ENCODE results near the gene TMCO4. TPM values are rescaled to one million over a fixed set of nuclear protein-coding genes. Genes with fewer than 3 reads are reported as not detected.

TMCO4 gene
- total and polyA plus RNA-seq, 2 donors (not counting 1 experiment from before 2014, with no cell fraction given), result 21.7 to 31.3 TPM

GRCh38 chr1:19814681-19815503, 15.2 kb upstream of the TMCO4 start, which contains the start of gene RNF186:
Gene RNF186 (minus strand): TSS chr1:19815283. CDS start chr1:19815101, 182 bp downstream.
- TF ChIP-seq EZH2 (IDR thresholded peaks at IDR 0.05; ENCODE audit: borderline replicate concordance, insufficient read depth, low read depth, low read length, poor library complexity, severe bottlenecking), result no peak
- no peak for TF ChIP-seq CTCF (IDR thresholded peaks at IDR 0.05)
- no peak within 1 kb of the TSS for H3K4me3 Mint-ChIP-seq
- Histone ChIP-seq H2AFZ (ENCODE audit: insufficient read depth, low read depth, low read length, poor library complexity, severe bottlenecking) (no peak within 1 kb of the TSS), H3K27me3 (replicated peaks in 1 of 4; ENCODE audit: control extremely low read depth in 1 of 4, control insufficient read depth in 3 of 4, insufficient read depth in 4 of 4, low read length in 3 of 4) (peaks cover 0 to 4% (median 0%) of the 10 kb centered on the region in 4 experiments), H3K4me1 (ENCODE audit: control insufficient read depth in 2 of 2, insufficient read depth in 2 of 2, low read length in 2 of 2) (no peaks in the 10 kb centered on the region), H4K20me1 (ENCODE audit: control insufficient read depth, insufficient read depth, low read length, poor library complexity, severe bottlenecking) (no peaks in the 10 kb centered on the region), H3K4me3 (ENCODE audit: control extremely low read depth in 1 of 5, extremely low read depth in 1 of 5, insufficient read depth in 1 of 5, low read depth in 2 of 5, low read length in 4 of 5) (no peak within 1 kb of the TSS), H3K9me3 (ENCODE audit: control extremely low read depth in 1 of 3, control insufficient read depth in 2 of 3, insufficient read depth in 1 of 3, low read length in 2 of 3) (no peaks in the 10 kb centered on the region), H3K4me2 (replicated peaks; ENCODE audit: low read depth, low read length, poor library complexity, severe bottlenecking) (no peak within 1 kb of the TSS), H3K9ac (ENCODE audit: low read length) (no peak within 1 kb of the TSS), H3K79me2 (ENCODE audit: control insufficient read depth, insufficient read depth, low read length) (no peaks in the 10 kb centered on the region), H3K36me3 (replicated peaks in 1 of 2; ENCODE audit: control extremely low read depth in 1 of 2, control insufficient read depth in 1 of 2, extremely low read depth in 1 of 2, insufficient read depth in 2 of 2, low read length in 1 of 2) (no peaks in the 10 kb centered on the region), H3K27ac (ENCODE audit: low read length in 2 of 2) (no peak within 1 kb of the TSS)
- DNase-seq (no peak), ATAC-seq (ENCODE audit: low read depth) (no peak)
- H3K4me1 Mint-ChIP-seq, result no peaks in the 10 kb centered on the region
- H3K9me3 Mint-ChIP-seq (ENCODE audit: insufficient read depth), result no peaks in the 10 kb centered on the region
- peaks cover 38% of the 10 kb centered on the region for H3K27me3 Mint-ChIP-seq
- ChIA-PET POLR2A (no interaction called here), CTCF (no interaction called here)
- intact Hi-C loops (cut with micrococcal nuclease), result no loop called here
- H3K27ac Mint-ChIP-seq, result no peak within 1 kb of the TSS
- WGBS (ENCODE audit: insufficient coverage), result 86% methylated on average over 19 of the region's 22 CpGs

DNA sequence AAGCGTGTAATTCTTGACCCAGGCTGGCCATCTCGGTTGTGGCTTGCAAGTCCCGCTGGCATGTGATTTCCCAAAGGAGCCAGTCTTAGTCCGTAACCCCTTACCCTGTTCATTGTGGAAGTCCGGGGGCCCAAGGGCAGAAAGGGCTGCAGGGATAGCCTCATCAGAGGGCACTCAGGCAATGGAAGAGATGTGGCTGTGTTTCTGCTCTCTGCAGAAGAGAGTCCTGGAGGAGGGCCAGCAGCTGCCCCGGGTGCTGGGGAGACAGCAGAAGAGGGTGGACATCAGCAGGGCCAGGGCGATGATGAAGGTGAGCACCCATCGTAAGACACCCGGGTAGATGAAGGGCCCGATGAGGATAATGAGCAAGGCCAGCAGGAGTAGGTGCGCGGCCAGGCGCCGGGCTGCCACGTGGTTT, 14.5 kb upstream of the TMCO4 start:
- H3K4me2 ChIP-seq (replicated peaks; ENCODE audit: low read depth, low read length, poor library complexity, severe bottlenecking), result no peak overlapping the region
- Mint-ChIP-seq H3K9me3 (ENCODE audit: insufficient read depth) (no peaks in the 10 kb centered on the region), H3K27ac (no peak overlapping the region), H3K27me3 (peaks cover 35% of the 10 kb centered on the region), H3K4me3 (no peak overlapping the region), H3K4me1 (no peaks in the 10 kb centered on the region)
- no peaks in the 10 kb centered on the region for H4K20me1 ChIP-seq (ENCODE audit: control insufficient read depth, insufficient read depth, low read length, poor library complexity, severe bottlenecking)
- H3K27ac ChIP-seq (ENCODE audit: low read length in 2 of 2), result no peak overlapping the region
- H3K36me3 ChIP-seq (replicated peaks in 1 of 2; ENCODE audit: control extremely low read depth in 1 of 2, control insufficient read depth in 1 of 2, extremely low read depth in 1 of 2, insufficient read depth in 2 of 2, low read length in 1 of 2), result no peaks in the 10 kb centered on the region
- H2AFZ ChIP-seq (ENCODE audit: insufficient read depth, low read depth, low read length, poor library complexity, severe bottlenecking), result no peak overlapping the region
- intact Hi-C loops (cut with micrococcal nuclease), result no loop called here
- no peaks in the 10 kb centered on the region for H3K4me1 ChIP-seq (ENCODE audit: control insufficient read depth in 2 of 2, insufficient read depth in 2 of 2, low read length in 2 of 2)
- no peak overlapping the region for H3K9ac ChIP-seq (ENCODE audit: low read length)
- no peak for DNase-seq
- CTCF ChIA-PET, result interaction anchor here (1.1 kb wide), 1 partner anchor 53 kb away, joined by 4 read pairs; no protein-coding TSS in a partner anchor
- H3K79me2 ChIP-seq (ENCODE audit: control insufficient read depth, insufficient read depth, low read length), result no peaks in the 10 kb centered on the region
- TF ChIP-seq EZH2 (IDR thresholded peaks at IDR 0.05; ENCODE audit: borderline replicate concordance, insufficient read depth, low read depth, low read length, poor library complexity, severe bottlenecking), result no peak
- no peak for TF ChIP-seq CTCF (IDR thresholded peaks at IDR 0.05)
- peaks cover 0 to 4% (median 0%) of the 10 kb centered on the region in 4 experiments for H3K27me3 ChIP-seq (replicated peaks in 1 of 4; ENCODE audit: control extremely low read depth in 1 of 4, control insufficient read depth in 3 of 4, insufficient read depth in 4 of 4, low read length in 3 of 4)
- ATAC-seq (ENCODE audit: low read depth), result no peak
- no peak overlapping the region for H3K4me3 ChIP-seq (ENCODE audit: control extremely low read depth in 1 of 5, extremely low read depth in 1 of 5, insufficient read depth in 1 of 5, low read depth in 2 of 5, low read length in 4 of 5)
- WGBS (ENCODE audit: insufficient coverage), result 95% methylated on average over 15 of the region's 15 CpGs
- no peaks in the 10 kb centered on the region for H3K9me3 ChIP-seq (ENCODE audit: control extremely low read depth in 1 of 3, control insufficient read depth in 2 of 3, insufficient read depth in 1 of 3, low read length in 2 of 3)
- POLR2A ChIA-PET, result no interaction called here

Data from B cell (primary cell).